Putamen (tissue), 1 donor: ENCODE measurements around the gene SOHLH2.

ENCODE experiments used
- DNase-seq: peaks from one replicate; pipeline ENCODE4 v3.0.0-alpha.2; 2016; ENCODE audit warnings: low spot score

Gene SOHLH2, protein sequence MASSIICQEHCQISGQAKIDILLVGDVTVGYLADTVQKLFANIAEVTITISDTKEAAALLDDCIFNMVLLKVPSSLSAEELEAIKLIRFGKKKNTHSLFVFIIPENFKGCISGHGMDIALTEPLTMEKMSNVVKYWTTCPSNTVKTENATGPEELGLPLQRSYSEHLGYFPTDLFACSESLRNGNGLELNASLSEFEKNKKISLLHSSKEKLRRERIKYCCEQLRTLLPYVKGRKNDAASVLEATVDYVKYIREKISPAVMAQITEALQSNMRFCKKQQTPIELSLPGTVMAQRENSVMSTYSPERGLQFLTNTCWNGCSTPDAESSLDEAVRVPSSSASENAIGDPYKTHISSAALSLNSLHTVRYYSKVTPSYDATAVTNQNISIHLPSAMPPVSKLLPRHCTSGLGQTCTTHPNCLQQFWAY

GRCh38 chr13:36214163-36214921 is at the start of gene SOHLH2:
Gene SOHLH2 (minus strand): TSS chr13:36214556. CDS start chr13:36214526, 30 bp downstream.
- DNase-seq = no peak

GRCh38 chr13:36261976-36262375 is 47.6 kb upstream of the SOHLH2 start:
- no peak for DNase-seq

- no peak for DNase-seq
Measured at GRCh38 chr13:36261011-36261410, 46.7 kb upstream of the SOHLH2 start.

DNA sequence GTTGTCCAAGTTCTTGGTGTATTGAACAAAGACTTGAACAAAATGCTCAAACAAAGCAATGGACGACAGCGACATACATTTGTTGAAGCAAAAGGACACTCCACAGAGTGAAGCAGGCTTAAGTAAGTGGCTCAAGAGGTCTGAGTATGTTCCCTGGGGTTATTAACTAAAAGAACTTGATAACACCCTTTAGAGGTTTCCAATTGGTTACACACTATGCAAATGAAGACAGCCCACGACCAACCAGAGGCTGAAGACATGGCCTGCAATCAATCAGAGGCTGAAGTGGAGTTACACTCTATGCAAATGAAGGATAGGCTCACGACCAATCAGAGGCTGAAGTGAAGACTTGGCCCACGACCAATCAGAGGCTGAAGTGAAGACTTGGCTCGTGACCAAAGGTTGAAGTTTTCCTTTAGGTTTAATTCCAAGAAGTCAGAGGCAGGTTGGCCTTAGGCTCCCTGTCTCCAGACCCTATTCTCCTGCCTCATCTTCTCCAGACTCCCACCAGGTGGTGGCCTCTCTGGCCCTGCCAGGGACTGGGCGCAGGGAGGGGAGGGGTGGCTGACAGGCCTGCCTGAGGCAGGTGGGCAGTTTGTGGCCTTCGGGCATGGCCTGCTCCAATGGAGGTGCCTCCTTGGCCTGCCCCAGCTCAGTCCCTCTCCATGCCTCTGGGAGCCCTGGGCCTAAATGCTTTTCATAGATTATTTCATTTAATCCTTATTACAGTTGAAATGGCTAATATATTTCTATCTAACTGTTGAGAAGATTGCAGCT is 45.2 kb upstream of the SOHLH2 start:
- DNase-seq = no peak

DNA sequence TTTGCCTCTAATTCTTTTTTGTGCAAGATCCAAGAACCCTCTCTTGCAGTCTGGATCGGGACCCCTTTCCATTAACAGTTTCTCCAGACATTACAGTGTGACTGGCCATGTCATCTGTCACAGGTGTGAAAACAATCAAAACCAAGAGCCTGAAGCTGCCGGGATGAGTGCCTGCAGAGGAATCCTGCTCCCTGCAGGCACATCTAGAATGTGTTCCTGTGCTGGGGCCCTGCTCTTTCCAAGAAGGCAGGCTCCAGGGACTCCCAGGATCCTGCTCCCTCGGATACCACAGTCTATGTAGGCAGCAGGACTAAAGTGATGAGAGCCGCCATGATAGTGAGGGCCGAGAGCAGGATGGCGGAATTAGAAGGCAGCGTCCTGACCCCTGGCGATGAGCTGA is 44.5 kb upstream of the SOHLH2 start:
- DNase-seq = no peak

DNA sequence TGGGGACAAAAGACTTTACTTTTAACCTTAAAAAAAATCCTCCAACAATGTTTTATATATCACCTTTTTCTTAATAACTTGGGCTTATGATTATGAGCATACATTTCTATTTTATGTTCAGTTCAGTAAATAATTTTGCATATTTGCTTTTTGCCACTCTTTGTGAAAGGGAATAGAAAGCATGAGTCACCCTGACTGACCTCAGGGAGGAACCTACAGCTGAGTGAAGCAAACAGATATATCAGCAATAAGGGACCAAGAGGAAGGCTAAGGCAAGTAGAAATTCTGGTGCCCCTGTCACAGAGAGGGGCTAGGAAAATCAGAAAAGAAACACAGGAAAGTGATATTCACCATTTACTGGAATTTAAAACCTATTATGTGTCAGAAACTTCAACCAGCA is 37.2 kb upstream of the SOHLH2 start:
- no peak for DNase-seq

DNA sequence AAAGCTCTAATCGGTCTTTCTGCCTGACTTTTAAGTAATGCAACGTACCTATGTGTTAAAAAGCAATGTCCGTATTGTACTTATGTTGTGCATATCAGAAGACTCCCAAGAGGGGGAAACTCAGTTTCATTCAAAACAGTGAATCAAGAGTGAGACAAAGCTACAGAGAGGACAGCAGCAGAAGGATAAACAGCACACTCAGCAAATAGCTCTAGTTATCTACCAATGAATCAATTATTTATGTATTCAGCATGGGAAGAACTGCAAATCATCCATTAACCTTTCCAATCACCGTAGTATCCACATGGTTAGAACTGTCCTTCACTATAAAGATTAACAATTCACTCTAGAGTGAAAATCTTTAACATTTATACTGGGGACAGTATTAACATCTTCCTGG is 36.7 kb upstream of the SOHLH2 start:
- no peak for DNase-seq

DNA sequence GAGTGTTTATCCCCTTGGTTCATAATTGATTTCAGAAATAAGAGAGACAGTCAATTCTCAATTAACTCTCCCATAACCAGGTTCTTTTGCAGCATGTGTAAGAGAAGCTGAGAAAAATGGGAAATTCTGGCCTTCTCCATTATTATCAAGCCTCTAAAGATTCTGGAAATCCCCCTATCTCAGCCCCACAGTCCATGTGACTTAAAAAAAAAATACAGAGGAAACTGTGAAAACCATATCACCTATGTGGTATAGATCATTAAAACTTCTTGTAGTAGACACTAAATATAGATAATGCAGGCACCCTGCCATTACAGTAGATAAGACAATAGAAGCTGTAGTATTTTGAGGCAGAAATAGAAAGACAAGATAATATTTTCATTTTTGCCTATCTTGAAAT is 34.3 kb upstream of the SOHLH2 start:
- DNase-seq = no peak

- DNase-seq = no peak
Measured at GRCh38 chr13:36244990-36245389, 30.6 kb upstream of the SOHLH2 start.

- DNase-seq = no peak
Measured at GRCh38 chr13:36244073-36244472, 29.7 kb upstream of the SOHLH2 start.

DNA sequence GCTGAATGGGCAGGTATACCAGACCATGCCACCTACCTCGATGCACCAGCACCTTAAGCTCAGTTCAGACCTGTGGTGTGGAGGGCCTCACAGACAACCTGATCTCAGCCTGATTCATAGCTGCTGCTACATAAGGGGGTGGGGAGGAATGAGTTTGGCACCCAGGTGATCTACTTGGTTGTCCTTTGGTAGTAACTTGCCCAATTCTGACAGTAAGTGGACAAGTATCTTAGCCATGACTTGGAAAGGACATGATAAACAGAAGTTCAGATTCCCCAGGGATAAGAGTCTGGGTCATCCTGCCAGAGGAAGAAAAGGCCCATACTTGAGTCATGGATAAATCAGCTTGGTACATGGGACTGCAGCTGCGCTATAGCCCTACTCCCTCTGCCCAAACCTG is 28.4 kb upstream of the SOHLH2 start:
- DNase-seq = no peak

DNA sequence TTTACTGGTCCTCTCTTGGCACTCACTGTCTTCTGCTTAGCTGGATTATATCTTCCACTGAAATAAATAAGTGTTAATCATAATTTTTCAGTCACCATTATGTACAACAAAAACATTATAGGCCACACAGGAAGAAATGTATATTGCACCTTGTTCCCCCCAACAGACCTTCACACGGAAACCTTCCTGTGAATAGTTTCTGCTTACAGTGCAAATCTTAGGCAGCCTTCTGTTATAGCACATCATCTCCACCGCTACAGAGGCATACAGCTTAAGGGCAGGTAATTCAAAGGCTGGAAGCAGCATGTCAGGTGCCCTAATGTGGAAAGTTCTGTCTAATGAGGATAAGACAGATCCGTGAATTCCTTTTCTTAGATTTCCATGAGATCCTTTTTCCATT is 16.9 kb upstream of the SOHLH2 start:
- no peak for DNase-seq

DNA sequence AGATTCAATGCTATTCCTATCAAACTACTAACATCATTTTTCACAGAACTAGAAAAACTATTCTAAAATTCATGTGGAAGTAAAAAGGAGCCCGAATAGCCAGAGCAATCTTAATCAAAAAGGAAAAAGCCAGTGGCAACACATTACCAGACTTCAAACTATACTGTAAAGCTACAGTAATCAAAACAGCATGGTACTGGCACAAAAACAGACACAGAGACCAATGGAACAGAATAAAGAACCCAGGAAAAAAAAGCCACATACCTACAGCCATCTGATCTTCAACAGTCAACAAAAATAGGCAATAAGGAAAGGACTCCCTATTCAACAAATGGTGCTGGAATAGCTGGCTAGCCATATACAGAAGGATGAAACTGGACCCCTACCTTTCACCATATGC is 10.4 kb upstream of the SOHLH2 start:
- no peak for DNase-seq

DNA sequence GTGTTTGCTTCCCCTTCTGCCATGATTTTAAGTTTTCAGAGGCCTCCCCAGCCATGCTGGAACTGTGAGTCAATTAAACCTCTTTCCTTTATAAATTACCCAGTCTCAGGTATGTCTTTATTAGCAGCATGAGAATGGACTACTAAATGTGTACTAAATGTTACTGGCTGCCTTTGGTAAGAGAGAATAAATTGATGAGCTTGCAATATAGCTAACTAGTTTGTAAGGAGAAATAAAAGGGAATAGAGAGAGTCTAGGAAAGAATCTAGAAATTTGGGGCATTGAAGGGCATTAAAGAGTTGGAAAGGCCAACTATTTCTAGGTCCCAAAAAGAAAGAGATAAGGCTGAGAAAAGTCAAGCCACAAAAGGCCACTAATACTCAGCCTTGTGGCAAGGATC is 5.5 kb upstream of the SOHLH2 start:
- no peak for DNase-seq

- DNase-seq = no peak
Measured at GRCh38 chr13:36217456-36217855, 3.1 kb upstream of the SOHLH2 start.

GRCh38 chr13:36212789-36213188 is 1.6 kb downstream of the SOHLH2 start:
- no peak for DNase-seq

- no peak for DNase-seq
Measured at GRCh38 chr13:36211567-36211966, 2.8 kb downstream of the SOHLH2 start.

GRCh38 chr13:36210738-36211137 is 3.6 kb downstream of the SOHLH2 start:
- no peak for DNase-seq

- no peak for DNase-seq
Measured at GRCh38 chr13:36207672-36208071, 6.7 kb downstream of the SOHLH2 start.

DNA sequence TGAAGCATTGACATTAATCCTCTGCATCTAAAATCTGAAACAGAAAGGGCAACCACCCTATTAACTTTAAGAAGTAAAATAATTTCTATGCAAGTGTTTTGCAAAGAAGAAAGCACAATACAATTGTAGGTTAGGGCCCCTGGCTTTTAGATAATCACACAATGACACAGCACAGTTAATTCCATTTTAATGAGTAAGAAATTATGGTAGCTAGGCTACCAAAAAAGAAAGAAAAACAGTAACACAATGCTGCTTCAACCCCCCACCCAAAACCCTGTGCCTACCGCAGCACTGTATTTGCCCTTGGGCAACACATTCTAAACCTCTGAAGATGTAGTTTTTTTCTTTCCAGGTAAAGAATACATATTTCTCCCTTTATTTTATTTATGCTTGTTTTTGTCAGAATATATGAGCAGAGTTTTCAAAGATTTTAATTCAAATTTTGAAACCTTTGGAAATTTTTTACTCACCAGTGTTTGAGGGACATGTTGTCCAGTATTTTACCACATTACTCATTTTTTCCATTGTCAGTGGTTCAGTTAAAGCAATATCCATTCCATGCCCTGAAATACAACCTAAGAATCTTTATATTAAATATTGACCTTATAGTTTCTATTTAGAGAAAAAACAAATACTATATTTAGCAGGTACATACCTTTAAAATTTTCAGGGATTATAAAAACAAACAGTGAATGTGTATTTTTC is 21.1 kb downstream of the SOHLH2 start:
- no peak for DNase-seq

DNA sequence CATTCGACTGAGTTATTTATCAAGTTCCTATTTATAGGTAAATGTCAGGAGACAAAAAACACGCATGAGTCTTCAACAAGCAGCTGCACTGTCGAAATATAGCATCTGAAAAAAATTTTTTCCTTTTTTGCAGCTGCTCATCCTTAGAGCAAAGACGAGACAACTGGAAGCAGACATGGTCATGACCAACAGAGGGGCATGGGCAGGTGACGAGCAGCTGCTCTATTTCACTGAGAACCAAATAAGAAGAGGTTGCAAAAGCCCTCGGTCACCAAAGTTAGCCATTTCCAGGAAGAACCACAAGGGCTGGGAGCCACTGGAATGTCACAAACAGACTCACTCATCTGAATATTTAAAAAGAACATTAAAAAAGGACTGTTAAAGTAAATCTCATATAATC is 22.2 kb downstream of the SOHLH2 start:
- DNase-seq = no peak

- DNase-seq = no peak
Measured at GRCh38 chr13:36190771-36191170, 23.6 kb downstream of the SOHLH2 start.
